Kidney capillary endothelial cell (primary cell): ENCODE measurements around the gene SIGLEC7.
A peak's percentile ranks its signal among the peaks of the same experiment; 100 is the strongest.

Experiments
- DNase-seq: peaks from one replicate; pipeline ENCODE4 v3.0.0-alpha.2; 2018; ENCODE audit warnings: low spot score

SIGLEC7 gene

DNA sequence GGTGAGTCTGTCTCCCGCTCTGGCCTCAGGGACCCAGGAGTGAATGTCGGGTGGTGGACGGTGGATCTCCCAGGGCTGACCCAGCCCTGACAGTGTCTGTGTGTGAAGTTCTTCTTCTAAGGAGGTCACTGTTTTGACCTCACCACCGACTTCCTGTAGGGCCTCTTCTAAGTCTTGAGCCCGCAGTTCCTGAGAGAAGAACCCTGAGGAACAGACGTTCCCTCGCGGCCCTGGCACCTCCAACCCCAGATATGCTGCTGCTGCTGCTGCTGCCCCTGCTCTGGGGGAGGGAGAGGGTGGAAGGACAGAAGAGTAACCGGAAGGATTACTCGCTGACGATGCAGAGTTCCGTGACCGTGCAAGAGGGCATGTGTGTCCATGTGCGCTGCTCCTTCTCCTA is at the start of gene SIGLEC7:
SIGLEC7 (plus strand) TSS at position 183 of the 400 bp plus-strand sequence; CDS start at position 252, 69 bp downstream.
- no peak for DNase-seq

DNA sequence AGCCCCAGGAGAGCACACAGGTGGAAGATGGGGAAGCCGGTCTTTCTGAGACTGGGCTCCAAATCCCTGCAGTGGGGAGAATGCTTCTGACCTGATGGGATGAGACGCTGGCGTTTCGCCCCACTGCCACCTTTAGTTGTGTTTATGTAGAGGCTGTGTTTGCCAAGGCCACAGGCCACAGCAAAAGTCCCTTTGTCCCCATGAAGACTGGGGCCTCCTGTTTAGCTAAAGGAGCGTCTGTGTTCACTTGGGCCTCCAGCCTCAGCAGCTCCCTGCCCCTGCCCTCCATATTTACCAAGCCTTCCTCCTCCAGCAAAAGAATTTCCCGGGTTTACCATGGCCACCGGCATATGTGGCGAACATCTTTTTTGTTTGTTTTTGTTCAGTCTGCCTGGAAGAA is 49.0 kb upstream of the SIGLEC7 start:
- no peak for DNase-seq

DNA sequence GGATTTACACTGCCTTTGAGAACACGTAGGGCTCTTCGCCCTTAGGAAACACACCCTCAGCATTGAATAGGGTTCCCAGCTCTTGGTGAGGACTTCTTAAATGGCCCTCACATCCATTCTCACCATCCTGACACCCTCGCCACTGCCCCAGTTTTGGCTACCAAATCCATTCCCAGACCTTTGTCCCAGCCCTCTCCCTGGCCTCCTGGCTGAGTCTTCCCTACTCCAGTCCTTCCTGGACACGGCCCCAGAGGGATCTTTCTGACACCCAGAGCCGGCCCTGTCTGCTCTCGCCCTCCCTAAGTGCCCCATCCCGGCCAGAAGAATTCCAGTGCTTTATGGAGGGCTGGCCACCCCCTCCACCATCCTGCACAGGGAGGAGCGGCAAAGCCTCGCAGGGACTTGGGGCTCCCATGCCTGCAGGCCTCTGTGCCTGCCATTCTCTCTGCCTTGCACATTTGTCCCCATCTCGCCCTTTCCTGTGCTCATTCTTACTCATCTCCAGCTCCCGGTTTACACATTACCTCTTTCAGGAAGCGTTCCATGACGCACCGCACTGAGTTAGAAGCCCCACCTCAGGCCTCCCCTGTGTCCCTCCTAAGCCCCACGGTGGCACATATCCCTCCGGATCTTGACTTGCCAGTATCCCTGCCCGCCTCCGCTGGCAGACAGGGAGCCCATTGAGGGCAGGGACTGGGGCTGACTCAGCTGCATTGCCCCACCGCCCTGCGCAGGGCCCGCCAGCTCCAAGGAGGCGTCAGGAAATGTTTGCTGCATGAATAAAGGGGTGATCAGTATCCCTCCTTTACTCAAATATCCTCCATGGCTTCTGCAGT is 48.4 kb upstream of the SIGLEC7 start:
- DNase-seq = no peak

DNA sequence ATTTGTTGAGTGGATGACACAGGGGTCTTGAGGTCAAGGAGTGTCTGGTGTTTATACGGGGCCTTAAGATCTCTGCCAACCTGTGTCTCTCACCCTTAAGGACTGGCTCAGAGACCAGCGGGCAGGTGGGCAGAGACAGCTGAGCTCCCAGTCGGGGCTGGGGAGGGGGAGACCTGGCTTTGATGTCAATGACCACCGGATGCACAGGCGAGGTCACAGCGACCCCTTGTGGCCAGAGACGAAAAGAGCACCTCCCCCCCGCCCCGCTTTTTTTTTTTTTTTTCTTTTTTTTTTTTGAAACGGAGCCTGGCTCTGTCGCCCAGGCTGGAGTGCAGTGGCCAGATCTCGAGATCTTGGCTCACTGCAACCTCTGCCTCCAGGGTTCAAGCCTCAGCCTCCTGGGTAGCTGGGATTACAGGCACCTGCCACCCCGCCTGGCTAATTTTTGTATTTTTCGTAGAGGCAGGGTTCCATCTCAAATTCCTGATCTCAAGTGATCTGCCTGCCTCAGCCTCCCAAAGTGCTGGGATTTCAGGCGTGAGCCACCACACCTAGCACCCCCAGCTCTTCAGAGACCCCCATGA is 47.3 kb upstream of the SIGLEC7 start:
- no peak for DNase-seq

DNA sequence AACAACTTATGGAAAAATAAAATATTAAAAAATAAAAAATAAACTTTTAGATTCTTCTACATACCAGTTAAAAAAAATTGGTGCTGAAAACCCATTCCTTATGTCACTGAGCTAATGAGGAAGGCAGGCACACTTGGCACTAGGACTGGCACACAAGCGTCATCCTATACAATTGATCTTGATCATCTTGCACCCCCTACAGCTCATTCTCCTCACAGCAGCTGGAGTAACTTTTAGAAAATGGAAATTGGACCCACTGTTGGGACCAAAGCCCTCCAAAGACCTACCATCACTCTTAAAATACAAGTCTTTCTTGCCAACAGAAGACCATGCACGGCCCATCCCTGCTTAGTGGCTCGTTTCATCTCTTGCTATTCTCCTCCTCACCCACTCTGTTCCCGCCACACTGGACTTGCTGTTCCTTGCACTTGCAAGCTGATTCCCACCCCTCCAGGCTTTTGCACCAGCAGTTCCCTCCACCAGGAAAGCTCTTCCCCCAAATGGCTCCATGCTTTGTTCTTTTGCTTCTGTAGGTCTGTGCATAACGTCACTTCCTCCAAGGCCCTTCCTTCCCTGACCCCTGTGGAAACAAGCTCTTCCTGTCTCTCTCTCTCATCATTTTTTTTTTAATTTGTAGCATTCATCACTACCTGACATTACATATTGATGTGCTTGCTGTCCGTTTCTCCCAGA is 45.5 kb upstream of the SIGLEC7 start:
- peak; percentile 33 for DNase-seq

DNA sequence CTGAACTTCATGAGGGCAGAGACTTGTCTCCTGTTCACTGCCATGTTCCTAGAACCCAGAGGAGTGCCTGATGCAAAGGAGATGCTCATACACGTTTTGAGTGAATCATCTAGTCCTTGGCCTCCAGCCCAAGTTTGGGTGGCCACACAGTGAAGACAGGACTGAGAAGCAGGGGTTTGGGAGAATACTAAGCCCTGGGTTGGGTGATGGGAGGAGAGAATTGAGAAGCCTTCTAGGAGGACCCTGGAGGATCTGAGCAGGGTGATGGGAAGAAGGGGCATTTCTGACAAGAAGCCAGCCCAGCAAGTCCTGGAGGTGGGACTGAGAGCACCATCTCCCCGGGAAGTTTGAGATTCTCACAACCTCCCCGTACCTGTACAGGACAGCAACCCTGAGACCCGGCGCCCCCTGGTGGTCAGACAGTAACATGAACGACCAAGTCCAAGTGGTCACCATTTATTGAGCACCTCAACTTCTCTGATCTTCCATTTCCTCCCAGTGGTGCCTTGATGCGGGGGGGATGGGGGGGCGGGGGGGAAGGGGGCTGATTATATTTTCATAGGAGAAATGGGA is 44.8 kb upstream of the SIGLEC7 start:
- DNase-seq = peak; percentile 48

DNA sequence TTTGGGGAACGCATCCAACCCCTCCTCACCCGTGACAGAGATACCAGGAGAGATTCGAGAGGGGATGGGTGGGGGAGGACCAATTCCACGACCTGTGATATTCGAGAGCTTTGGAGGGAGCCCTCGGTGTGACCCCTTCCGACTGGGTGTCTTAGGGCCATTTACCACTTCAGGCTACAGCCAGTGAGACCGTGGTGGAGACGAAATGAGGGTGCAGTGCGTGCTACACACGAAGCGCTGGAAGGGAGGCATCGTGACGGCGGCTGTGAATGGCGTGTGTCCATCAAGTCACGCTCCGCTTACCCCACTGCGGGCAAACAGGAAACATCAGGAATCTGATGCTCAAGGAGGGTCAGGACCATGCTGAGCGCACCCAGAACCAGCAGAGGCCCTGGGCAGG is 44.3 kb upstream of the SIGLEC7 start:
- DNase-seq = no peak

DNA sequence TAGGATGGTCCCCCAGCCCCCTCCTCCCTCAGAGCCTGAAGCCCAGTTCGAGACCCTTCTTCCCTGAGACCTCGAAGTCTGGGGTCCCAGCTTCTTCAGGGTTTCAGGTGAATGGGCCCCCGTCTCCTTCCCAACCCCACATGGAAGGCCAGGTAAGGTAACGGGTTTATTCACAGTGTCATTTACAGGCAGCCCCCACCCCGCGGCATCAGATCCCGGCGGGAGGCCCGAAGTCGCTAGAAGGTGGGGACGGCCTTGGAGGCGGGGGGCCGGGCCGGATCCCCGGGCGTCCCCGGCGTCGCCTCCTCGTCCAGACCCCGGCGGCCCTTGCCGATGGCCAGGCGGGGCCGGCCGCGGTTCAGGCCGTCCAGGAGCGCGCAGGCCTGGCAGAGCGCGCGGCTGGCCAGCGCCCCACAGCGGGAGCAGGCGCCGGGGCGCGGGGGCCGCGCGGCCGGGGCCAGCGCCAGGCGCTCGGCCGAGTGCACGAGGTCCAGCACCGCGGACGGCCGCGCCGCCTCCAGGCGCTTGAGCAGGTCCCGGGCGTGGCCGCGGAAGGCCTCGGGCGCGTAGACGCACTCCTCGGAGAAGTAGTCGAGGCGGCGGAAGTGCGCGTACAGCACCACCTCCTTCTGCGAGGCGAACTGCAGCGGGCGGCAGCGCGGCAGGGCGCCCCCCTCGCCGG is 43.6 kb upstream of the SIGLEC7 start:
- no peak for DNase-seq

DNA sequence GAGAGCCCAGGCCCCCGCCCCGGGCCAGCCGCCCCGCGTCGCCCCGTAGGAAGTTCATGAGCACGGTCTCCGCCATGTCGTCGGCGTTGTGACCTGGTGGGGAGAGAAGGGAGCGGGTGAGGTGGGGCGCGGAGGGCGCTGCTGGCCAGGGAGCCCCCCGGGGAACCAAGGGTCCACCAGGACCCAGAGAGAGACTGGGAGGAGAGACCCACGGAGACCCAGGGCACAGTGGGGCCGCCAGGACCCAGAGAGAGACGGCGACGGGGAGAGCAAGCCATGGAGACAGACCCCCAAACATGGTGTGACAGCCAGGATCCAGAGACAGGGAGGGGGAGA is 43.1 kb upstream of the SIGLEC7 start:
- DNase-seq = no peak

DNA sequence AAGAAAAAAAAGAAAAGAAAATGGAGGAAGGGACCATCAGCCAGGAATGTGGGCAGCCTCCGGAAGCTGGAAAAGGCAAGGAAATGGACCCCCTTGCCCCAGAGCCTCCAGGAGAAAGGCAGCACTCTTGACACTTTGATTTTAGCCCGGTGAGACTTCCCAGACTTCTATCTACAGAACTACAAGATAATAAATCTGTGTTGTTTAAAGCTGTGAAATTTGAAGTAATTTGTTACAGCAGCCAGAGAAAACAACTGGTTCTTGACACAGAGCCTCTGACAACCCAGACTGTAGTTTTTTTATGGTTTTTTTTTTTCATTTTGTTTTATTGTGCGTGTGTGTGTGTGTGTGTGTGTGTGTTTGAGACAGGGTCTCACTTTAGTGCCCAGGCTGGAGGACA is 41.5 kb upstream of the SIGLEC7 start:
- no peak for DNase-seq

DNA sequence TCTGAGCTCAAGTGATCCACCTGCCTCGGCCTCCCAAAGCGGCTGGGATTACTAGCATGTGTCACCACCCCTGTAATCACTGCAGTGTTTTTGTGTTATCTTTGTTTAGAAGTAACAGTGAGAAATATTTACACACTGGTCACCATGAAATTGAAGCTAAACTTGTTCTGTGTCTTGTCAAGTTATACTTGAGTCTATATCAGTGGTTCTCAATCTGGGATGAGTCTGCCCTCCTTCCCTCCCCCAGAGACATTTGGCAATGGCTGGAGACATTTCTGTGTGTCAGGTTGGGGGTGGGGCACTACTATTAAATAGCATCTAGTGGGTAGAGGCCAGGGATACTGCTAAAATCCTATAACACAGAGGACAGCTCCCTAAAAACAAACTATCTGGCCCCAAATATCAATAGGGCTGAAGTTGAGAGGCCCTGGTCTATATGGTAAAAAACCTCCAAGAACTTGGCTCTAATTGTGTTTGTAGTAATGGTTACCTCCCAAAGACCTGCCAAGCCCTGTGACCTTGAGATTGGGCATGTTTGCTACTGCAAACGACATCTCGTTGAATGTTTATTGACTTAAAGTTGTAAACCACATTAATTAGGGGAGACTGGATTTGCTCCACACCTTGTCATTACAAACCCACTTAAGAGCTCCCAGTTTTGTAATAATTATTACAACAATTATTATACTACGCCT is 40.8 kb upstream of the SIGLEC7 start:
- no peak for DNase-seq

DNA sequence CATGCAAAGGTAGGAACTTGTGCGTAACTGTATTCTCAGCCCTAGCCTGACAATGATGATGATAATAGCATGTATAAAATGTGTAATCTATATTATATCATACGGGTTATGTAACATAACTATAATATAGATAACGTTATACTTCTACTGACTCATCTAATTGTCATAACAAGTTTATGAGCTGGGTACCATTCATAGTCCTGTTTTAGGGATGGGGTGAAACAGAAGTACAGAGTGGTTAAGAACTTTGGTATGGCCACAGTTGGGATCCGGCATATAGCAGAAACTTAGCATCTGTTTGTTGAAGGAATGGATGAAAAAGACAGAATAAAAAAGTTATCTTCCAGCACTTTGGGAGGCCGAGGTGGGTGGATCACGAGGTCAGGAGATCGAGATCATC is 39.1 kb upstream of the SIGLEC7 start:
- DNase-seq = no peak

DNA sequence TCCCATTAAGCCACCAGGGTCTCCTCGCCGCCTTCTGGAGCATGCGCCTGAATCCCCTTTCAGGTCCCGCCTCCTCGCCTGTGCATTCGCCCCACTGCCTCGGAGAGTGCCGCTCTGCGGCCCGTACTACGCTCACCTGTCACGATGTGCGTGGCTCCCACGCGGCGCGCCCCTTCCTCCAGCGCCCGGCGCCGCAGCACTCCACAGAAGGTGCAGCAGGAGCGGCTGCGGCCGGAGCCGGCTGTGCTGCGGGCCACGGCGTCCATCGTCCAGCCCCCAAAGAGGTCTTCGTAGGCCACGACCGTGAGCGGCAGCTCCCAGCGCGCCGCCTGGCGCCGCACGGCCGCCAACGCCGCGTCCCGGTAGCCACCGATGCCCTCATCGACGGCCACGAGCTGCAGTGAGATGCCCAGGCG is 38.2 kb upstream of the SIGLEC7 start:
- DNase-seq = no peak

DNA sequence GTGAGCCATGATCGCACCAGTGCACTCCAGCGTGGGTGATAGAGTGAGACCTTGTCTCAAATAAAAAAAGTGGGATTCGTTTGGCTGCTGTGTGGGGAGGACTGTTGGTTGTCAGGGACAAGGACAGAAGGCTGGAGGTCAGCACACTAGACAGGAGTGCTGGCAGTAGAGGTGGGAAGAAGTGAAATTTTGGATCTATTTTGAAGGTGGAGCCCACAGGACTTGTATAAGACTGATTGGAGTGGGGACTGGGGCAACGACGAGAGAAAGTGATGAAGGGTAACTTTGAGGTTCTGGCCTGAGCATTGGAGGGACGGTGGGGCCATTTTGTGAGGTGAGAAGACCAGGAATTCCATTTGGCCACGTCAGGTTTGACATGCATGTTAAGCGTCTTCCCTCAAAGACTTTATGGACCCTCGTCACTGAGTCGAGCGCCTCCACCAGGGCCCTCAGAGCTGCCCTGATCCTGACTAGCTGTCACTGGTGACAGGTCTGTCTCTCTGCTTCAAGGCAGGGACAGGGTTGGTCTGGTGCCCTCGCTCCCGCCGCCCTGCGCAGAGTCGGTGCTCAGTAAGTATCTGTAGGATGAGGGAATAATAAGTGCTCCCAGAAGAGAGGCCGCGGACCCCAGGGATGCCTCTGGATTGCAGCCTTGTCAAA is 34.6 kb upstream of the SIGLEC7 start:
- DNase-seq = no peak

DNA sequence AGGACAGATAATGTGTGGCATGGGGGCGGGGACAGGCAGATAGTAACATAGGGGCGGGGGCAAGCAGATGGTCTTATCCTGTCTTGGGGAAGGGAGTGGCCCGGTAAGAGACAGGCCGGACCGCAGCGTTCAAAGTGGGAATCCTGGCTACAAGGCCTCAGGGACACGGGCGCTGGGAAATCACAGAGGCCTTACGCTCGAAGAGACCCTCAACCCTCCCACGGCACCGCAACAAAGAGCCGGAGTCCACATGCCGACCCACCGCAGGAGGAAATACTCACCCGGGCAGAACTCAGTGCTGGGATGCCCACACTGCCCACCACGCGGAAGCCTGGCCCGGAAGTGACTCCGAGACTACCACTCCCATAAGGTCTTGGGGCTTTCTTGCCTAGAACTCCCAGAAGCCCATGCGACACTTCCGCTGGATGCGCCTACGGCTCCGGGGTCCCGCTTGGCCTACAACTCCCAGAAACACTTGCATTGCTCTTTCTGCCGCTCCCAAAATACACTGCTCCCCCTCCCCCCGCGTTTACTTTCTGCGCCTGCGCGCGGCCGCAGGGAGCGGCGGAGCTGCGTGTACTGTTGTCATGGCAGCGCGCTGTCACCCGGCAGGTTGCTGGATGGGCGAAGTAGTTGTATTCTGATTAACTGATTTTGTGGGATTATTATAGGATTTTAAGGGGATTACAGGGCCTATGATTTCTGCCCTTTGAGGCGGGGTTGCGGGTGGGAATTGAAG is 33.9 kb upstream of the SIGLEC7 start, which contains the start of gene CTU1:
CTU1 (minus strand) TSS at position 344 of the 739 bp plus-strand sequence. CDS start 3,840 bp downstream, outside the sequence.
- peak; percentile 98 for DNase-seq

DNA sequence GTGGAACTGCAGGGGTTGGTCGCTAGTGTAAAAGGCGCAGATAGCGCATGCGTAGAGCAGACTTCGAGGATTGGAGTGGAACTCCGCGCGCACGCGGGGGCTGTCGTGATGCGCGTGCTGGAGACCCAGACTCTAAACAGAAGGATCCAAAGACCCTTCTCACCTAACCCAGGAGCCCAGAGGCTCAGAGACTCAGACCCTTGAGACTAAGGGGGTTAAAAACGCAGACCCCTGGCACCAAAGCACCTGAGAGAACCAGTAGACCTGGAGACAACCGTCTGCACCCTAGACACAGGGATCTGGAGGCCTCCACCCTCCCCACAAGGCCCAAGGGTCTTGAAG is 33.3 kb upstream of the SIGLEC7 start:
- DNase-seq = no peak

DNA sequence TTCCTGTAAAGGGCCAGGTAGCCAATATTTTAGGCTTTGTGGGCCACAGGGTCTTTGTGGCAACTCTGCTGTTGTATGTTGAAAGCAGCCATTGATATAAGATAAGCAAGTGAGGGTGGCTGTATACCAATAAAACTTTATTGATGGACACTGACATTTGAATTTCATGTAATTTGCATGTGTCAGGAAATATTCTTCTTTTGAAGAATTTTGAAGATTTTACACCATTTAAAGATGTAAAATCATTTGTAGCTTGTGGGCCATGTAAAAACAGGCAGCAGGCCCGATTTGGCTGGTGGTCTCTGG is 31.5 kb upstream of the SIGLEC7 start:
- no peak for DNase-seq

DNA sequence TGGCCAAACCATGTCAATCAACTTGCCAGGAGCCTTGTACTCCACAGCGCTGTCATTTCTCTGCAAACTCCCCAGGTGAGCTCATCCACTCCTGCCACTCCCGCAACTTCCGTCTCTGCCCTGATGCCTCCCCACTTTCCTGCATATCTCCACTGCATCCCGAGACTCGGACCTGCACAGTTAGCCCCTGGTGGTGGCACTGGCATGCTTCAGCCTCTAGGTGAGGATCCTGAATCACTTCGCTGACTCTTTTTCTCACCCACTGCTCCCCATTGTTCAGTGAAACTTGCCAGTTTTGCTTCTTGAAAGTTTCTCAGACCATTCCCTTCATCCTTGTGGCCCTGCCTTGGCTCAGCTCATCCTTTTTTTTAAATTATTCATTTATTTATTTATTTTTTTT is 30.5 kb upstream of the SIGLEC7 start:
- DNase-seq = no peak

DNA sequence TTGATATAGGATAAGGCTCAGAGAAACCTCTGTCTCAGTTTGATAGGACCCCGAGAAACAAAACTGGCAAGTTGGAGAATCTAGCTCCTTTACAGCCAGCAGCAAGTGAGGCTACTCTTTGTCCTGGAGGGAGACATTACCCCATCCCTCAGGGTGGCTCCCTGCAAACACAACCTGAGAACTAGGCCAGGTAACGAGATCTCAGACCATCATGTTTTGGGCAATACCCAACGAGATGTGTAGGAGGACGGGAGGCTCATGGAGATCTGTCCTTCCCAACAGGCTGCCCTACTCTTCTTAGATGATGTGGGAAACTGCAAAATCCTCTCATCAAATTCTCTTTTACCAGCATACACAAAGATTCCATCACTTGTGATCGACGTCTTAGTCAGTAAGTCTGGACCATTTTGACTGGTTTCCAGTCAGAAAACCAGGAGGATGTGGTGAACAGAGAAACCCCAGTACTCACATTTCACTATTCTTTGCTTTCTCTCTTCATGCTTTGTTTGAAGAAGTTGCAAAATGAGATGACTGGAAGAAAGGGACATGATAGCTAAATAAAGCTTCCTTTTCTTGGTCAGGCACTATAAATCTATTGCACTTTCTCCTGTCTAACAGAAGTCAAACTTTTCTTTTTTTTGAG is 27.9 kb upstream of the SIGLEC7 start:
- no peak for DNase-seq

DNA sequence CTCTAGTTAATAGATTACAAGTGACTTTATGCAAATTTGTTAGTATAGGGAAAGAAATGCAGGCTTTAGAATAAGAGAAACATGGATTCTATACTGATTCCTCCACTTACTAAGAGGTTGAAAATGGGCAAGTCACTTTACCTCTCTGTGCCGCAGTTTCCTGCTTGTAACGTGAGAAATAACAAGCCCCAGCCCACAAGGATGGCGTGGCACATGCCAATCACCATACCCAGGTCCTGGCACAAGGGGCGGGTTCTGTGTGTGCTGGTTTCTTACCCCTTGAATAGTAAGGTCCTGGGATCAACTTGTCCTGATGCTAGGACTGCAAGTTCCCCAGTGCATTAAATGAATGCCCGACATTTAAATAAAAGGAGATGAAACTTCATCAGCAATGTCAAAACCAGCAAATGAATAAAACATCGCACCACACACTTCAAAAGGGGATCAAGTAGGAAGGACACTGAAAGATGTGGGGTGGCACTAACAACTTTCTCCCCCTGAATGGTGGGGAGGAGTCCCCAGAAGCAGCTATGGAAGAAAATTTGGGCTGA is 25.3 kb upstream of the SIGLEC7 start:
- no peak for DNase-seq
